ENCODE results near the gene GBF1.
"Not testable (repeated sequence)": the region's sequence is repeated elsewhere in the genome, so short reads cannot be mapped to it uniquely, and the experiment has no call there.

Gene GBF1

DNA sequence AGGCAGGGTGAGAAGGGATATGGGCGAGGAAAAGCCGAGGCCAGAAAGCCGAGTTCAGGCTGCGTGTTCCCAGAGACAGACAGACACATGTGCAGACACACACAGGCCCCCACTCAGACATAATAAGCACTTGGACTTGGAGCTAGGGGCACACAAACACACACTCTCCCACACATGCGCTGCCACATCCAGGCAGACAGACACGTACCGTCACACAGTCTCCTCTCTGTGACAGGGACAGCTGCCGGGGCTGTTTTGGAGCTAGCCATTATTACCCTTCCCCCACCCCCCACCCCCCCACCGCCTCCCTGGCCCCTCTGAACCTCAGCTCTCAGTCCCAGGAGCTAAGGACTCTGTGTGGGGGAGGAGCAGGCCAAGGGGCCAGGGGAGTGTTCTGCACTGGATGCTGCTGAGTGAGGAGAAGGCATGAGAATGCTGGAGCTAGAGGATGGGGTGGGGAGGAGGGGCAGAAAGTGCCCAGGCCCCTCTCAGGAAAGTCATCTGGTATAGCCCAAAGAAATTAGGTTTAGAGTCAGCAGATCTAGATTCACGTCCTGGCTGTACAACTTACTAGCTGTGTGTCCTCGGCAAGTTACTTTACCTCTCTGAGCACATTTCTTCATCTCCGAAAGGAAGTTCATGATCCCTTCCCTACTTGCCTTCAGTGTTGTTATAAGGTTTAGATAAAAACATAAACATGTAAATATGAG, 10.3 kb upstream of the GBF1 start:
- DNase-seq = no peak

DNA sequence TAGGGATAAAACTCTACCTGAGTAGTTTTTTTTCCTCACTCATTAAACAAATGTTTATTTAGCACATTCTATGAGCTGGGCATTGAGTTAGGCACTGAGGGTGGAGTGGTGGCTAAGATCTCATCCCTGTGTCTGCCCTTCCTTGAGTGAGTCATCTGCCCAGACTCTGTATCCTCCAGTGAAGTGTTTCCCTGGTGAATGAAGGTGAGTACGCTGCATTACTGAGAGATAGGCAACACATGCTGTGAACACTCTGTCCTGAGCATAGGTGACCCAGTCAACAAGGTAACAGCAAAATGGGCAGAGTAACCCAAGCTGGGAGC, 9.8 kb upstream of the GBF1 start:
- DNase-seq = no peak

DNA sequence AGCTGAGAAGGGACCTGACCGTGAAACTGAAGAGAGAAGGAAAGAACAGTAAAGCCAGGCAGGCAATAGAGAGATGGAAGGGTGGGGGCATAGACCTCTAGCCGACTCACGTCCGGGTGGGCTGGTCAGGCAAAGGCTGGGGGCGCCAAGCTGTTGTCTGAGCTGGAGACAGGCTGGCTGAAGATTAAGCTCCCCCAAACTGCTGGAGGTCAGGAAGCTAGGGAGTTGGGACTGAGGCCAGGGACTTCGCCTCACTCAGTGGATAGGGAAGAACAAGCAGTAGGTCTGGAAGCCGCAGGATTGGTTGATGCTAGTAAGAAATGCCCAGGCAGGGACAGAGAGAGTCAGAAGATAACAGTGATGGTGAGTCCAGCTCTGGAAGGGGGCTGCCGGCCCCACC, 9.3 kb upstream of the GBF1 start:
- DNase-seq = no peak

DNA sequence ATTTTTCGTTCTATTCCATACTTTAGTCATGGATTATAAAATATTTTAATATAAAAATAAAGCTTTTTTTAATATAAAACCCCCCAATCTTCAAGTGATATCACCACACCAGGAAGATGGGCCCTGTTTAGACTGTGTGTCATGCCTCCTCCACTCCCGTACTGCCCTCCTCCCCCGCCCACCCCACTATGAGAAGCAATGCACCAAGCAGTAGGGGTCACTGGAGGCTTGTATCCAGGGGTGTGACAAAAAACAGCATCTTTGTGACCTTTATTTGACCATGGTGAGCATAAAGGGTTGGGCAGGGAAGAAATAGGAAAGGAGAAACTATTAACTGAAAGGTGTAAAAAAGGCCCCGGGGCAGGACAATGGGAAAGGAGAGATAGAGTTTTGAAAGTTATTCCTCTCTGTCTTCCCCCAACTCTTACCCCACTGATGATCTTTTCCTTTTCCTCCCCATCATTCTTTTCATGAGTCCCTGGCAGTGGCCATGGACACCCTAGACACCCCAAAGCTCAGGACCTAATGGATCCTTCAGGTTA, 7.5 kb upstream of the GBF1 start:
- DNase-seq = no peak

DNA sequence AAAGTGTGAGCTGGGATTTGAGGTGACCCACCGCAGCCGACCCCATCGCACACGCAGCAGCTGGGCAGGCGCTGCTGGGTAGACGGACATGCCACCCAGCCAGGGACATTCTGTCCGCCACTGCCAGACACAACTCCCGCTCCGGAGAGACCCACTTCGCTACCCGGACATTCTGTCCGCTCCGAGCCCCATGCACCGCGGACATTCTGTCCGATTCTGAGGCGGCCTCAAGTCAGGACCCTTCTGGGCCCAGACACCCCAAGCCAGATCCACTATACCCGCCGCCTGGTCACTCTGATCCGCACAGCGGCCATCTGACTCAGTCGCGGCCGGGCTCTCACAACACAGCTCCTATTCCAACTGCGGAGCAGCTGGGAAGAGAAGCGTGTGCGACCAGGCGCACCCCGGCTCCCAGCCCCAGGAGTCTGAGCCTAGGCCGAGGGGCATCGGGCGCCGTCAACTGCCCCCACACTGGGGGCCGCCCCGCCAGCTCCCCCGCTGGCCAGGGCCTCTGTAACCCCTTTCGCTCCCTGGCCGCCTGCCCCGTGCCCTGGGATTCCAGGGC, 4.8 kb upstream of the GBF1 start:
- DNase-seq = no peak

DNA sequence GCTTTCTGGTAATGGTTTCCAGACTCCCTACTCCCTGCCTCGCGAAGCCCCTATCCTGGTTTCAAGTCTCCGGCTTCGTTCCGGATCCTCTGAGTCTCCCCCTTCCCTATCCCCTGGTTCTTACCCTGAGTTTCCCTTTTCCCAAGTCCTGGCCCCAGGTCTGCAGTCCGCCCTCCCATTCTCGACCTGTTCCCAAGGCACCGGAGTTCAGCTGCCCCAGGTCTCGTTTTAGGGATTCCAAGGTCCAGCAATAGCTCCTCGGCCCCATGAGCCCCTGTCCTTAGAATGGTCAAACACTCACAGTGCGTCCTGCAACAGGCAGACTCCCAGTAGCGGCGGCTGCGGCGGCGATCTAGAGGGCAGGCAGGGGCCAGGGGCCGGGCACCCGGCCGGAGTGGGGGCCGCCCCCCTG, 4.3 kb upstream of the GBF1 start:
- no peak for DNase-seq

DNA sequence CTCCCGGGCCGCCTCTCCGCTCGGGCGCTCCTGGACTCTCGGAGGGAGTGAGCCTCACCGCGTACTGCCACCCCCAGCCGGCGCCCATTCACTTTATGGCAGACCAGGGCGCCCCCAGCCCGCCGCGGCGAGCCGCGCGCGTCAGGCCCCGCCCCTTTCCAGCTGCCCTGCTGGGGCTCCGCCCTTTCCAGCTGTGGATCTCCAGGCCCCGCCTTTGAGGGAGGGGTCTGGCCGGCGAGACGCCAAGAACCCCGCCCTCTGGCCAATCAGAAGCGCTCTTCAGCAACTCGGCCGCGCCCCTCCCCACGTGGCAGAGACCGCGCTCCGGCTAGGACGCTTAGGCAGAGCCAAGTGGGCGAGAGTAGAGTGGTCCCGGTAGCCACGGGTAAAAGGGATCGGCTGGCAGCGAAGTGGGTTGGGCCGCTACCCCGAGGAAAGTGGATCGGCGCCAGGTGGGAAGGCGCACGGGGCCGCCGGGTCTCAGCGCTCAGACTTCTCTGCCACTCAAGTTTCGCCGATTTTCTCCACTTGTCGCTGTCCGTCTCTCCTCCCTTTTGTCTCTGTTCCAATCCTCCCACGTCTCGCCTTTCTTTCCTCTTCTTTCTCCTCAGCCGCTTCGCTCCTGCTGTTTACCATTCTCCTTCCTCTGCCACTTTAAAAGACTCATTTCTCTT, 3.8 kb upstream of the GBF1 start, which contains the start of gene PITX3:
TSS of gene PITX3 (minus strand) at position 69 of the 674 bp plus-strand sequence. CDS start 9,432 bp downstream, outside the sequence.
- no peak for DNase-seq

DNA sequence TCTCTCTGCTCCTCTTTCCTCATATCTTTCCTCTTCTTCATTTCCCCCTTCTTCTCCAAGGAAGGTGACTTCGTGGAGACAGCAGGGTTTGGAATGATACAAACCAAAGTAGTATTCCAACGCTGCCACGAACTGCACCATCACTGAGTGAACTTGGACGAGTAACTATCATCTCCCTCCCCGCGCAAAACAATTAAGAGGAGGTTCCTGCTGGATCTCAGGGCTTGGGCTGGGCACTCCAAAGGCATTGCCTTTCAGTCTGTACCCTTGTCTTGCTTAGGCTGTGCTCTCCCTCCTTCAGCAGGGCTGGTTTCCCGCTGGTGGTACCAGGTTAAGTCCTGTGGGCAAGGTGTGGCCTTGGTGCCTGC, 3.2 kb upstream of the GBF1 start:
- no peak for DNase-seq

DNA sequence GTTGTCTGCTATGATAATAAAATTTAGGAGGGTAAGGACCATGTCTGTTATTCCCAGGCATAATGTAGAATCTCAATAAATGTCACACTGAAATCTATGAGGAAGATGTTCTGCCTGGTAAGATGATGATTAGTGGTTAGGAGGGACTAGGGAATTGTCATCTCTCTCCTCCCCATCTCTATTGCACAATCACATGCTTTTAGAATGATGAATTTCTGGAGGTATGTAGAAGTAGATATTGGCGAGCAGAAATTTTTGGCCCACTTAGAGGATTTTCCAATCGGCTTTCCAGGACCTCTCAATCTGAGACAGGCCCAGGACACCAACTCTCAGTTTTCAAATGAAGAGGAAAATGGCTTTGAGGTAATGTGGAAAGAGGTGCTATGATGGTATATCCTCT, 2.0 kb upstream of the GBF1 start:
- DNase-seq = no peak

DNA sequence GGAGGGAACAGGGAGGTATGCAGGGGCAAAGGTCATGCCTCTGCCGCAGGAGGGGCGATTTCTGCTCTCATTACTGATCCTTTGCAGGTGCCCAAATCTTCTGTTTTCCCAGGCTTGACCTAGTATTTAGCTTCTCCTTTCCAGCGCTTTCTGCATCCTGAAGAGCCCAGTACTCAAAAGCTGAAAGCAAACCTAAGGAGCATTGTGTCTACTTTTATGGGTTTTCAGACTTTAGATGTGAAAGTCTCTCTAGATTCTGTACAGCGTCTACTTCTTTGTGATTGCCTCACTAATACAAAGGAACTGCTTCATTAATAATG, 560 bp downstream of the GBF1 start:
- DNase-seq = no peak

DNA sequence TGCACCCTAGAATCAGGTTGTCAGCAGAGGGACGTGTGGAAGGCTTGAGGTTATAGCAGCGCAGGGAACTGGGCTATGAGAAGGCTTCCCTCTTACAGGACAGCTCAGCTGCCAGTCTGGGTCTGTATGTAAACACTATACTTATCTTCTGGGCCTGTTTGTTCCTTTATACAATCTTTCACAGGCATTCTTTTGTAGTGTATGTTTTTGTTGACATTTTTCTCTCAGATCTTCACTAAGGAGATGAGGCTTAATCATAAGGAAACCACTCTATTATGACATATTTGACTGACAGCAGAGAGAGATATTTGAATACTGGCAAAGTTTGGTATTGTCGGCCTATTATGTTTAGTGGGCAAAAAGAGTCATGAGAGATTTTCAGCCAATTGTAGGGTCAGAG, 929 bp downstream of the GBF1 start:
- no peak for DNase-seq

DNA sequence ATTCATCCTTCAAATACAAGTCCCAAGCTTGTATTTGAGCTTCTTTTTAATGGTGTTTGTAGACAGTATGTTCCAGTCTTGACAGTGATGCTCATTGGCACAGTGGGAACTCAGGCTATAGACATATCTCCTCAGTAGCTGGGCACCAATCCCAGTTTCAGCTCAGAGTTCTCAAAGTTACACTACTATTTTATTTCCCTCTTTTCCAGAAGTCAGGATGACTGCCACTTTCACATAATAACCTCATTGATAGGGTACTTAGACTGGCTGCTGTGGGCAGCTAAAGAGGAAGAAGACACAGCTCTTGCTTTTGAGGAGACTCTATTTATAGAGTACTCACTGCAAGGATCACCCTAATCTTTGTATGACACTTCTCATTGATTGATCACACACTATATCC, 2.4 kb downstream of the GBF1 start:
- peak; percentile 6 for DNase-seq

DNA sequence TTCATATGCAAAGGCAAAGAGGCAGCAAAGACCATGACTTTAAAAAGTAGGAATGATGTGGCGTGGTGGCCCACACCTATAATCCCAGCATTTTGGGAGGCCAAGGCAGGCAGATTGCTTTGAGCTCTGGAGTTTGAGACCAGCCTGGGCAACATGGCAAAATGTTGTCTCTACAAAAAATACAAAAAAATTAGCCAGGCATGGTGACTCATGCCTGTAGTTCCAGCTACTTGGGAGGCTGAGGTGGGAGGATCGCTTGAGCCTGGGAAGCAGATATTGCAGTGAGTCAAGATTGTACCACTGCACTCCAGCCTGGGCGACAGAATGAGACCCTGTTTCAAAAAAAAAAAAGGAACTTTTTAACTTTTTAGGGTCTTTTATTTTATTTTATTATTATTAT, 7.2 kb downstream of the GBF1 start:
- DNase-seq = not testable (repeated sequence)

DNA sequence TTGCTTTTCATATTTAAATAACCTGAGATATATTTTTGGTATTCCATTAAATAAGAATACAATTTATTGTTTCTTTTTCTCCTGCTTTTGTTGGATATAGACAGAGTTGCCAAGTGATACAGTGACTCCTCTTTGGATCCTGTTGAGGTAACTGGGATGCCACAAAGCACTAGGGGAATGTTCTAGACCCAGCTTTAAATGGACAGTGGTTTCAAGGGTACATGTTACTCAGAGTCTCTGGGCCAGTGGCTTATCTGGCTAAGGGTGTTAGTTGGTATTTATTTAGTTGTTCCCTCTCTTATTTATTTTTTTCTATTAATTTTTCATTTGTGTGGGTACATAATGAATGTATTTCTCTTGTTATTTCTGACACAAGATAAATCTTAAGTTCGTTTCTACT, 9.1 kb downstream of the GBF1 start:
- no peak for DNase-seq

DNA sequence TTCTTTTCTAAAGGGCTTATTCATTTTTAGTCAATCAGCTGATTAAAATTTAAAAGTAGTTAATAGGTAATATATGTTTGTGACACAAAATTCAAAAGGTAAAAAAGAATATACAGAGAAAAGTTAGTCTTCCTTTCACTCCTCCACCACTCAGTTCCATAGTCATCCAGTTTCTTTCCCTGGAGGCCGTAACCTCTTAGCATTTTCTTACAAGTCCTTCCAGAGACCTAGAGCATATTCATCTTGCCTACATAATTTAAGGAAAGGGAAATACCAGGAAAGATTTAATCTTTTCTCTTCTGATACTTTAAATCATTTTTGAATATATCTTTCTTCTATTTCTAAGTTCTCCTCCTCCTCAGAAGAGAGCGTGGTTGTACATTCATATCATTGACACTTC, 10.1 kb downstream of the GBF1 start:
- no peak for DNase-seq

DNA sequence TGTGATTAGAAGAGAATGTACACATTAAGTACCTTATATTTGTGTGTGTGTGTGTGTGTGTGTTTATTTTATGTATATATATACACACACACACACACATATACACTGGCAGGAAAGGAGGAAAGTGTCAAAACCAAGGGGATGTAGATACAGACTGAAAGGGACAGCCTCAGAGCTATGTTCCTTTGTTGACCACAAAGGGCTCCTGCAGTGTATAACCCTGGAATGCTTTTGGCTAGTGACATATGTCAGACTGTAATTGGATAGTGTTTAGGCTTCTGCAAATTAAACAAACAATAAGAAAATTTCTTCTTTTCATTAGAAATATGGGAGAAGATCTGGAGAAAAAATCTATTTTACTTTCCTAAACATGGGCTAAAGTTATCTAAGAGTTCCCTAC, 15.9 kb downstream of the GBF1 start:
- no peak for DNase-seq

DNA sequence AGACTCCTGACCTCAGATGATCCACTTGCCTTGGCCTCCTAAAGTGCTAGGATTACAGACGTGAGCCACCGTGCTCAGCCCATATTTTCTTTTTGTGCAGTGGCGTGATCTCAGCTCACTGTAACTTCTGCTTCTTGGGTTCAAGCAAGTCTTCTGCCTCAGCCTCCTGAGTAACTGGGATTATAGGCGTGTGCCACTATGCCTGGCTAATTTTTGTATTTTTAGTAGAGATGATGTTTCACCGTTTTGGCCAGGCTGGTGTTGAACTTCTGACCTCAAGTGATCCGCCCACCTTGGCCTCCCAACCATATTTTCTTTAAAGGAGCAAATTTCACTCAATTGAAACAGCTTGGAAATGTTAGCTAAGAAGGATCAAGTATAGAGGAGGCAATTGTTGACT, 16.5 kb downstream of the GBF1 start:
- no peak for DNase-seq

DNA sequence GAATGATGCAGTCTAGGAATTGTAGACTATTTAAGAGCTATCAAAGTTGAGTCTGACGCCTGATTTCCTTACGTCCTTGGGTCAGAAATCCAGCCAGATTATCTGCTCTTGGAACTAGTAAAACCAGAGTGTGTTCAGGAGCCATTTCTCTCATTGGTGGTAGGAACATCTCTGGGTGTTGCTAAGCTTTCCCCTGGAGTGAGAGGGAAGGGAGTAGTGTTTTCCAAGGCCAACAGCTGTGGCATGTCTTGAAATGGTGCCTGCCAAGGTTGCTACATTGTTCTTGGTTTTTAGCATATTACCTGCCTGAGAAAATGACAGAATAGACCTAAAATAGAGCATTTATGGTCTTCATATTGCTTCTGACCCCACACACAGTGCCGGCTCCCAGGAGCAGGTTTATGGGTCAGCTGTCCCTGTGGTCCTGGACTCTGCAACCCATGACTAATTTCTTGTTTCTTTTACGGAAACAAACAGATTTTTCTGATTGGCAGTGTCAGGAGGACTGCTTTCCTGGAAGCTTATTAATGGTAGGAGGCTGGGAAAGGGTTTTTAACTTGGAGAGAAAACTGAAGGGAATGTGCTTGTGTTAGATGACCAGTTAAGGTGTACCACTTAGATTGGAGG, 17.5 kb downstream of the GBF1 start:
- no peak for DNase-seq

DNA sequence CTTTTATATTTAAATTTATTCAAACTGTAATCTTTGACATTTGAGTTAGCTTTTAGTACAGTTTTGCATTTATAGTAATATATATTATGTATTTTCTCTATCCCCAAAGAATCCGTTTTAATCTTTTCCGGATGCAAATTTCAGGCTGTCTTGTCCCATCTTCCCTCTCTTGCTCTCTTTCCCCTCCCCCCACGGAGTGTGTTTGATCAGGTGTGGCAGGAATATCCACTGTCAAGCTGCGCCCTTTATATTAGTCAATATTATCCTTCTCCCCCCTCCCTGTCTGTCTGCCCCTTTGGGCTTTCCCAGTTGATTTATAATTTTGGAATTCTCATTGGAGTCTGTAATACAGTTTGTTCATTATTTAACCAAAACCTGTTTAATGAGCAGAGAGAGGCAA, 19.0 kb downstream of the GBF1 start:
- no peak for DNase-seq

DNA sequence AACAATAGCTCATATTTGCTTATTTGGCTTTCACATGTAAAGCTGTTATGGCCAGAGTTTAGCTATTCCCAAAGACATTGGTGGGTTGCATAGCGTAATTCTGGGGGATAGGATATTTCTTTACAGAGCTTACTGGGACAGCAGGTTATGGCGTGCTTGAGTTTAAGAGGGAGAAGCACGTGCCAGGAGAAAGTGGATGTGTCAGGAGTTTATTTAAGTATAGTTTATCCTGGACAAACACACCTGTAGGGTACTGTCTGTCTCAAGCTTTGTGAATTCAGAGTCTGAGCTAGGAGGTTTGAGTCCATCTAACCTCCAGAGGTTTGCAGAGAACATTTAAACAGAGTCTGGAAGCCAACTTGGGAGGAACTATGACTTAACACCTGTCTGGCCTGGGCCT, 21.3 kb downstream of the GBF1 start:
- no peak for DNase-seq

DNA sequence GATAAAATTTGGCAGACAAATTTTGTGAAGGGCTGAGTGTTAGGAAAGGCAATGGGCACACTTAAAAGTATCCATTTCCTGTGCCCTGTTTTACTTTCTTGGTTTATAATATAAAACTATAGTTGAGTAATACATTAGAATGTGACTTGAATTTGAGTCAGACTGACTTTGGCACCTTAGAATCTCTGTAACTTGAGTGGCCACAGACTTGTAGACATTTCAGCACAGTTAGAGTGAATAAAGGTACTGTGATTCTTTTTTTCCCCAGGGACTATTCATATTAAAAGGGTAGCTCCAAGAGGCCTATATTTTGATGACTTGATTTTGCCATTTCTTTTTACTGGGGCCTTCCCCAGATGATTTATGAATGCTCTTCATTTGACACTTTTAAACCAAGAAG, 22.4 kb downstream of the GBF1 start:
- DNase-seq = no peak

DNA sequence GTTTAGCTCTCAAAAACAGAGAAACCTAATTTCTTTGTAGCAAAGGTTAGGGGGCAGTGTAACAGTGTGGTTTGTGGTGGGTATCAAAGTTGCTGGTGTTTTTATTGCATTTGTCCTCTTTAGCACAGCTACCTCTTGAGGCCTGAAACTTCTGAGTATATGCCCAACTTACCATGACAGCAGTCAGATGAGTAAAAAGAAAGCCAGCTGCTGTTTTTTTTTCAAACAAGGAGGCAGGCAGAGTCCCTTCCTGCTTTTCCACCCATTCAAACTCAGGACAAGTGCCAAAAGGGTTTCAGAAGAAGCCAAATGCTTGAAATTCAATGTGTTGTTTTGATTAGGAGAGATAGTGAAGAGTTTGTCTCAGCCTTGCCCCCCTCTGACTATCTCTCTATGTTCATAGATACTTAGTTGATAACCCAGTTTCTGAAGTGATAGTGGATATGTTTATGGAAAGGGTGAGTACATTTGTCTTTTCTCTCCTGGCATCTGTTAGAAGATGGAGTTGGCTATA, 23.1 kb downstream of the GBF1 start:
- peak; percentile 4 for DNase-seq

DNA sequence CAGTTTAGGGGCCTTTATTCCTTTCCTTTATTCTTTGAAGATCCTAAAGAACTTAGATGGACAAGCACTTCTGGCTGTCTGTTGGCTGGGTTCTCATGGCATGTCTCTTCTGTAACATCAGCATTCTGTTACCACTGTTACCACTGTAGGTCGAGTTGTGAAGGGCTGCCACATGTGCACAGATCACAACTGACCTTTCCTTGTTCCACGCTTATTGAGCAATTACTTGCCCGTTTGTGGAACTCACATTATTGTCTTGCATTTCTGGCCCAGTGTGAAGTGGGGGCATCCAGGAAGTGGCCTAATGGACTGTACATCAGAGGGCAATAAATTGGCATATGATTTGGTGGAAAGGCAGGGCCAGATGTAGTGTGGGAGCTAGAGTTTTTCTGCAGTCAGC, 23.7 kb downstream of the GBF1 start:
- DNase-seq = no peak

DNA sequence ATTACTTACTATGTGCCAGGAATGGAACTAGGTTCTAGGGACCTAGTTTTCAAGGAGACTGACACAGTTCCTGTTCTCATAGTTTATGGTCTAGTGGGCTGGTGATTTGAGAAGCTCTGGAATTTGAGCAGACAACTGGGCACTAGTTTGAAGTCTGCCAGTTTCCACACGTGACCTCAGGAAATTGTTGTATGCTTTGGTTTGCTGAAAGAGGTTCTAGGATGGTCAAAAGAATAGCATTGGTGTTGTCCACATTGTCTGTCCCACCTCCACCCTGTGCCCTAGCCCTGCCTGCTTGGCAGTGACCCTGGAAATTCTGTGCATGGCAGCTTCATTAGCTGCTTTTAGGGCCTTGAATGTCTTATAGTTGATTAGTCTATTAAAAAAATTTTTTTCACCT, 28.7 kb downstream of the GBF1 start:
- DNase-seq = no peak

Measured in NCI-H446 treated with DMSO at 0.1 percent for 48 hours (cell line).